ENCODE results near the gene SCN2A.
"Not testable (repeated sequence)": the region's sequence is repeated elsewhere in the genome, so short reads cannot be mapped to it uniquely, and the experiment has no call there.

Gene SCN2A

GRCh38 chr2:165391791-165392190, 152.6 kb downstream of the SCN2A start:
- no peaks in the 10 kb centered on the region for H3K9me3 ChIP-seq (ENCODE audit: control insufficient read depth, insufficient read depth, low read length)
- H3K36me3 ChIP-seq (ENCODE audit: insufficient read depth, low read length): no peaks in the 10 kb centered on the region
- H3K9ac ChIP-seq (ENCODE audit: low read depth, low read length): no peak overlapping the region
- no peaks in the 10 kb centered on the region for H3K4me1 ChIP-seq (ENCODE audit: insufficient read depth, low read length)

- not testable (repeated sequence) for H3K9ac ChIP-seq (ENCODE audit: low read depth, low read length)
Observed at GRCh38 chr2:165398603-165399002, 159.4 kb downstream of the SCN2A start.

GRCh38 chr2:165401285-165401852, 162.2 kb downstream of the SCN2A start:
- Histone ChIP-seq H3K9me3 (ENCODE audit: control insufficient read depth, insufficient read depth, low read length) (no peaks in the 10 kb centered on the region), H3K4me1 (ENCODE audit: insufficient read depth, low read length) (peaks cover 6% of the 10 kb centered on the region), H3K9ac (ENCODE audit: low read depth, low read length) (no peak overlapping the region), H3K36me3 (ENCODE audit: insufficient read depth, low read length) (no peaks in the 10 kb centered on the region)

More at GRCh38 chr2:165398603-165399002, 159.4 kb downstream of the SCN2A start:
- not testable (repeated sequence) for H3K4me1 ChIP-seq (ENCODE audit: insufficient read depth, low read length); H3K36me3 ChIP-seq (ENCODE audit: insufficient read depth, low read length); H3K9me3 ChIP-seq (ENCODE audit: control insufficient read depth, insufficient read depth, low read length)

GRCh38 chr2:165402162-165402561, 162.9 kb downstream of the SCN2A start:
- no peaks in the 10 kb centered on the region for H3K36me3 ChIP-seq (ENCODE audit: insufficient read depth, low read length)
- H3K9me3 ChIP-seq (ENCODE audit: control insufficient read depth, insufficient read depth, low read length): no peaks in the 10 kb centered on the region
- H3K4me1 ChIP-seq (ENCODE audit: insufficient read depth, low read length): peaks cover 9% of the 10 kb centered on the region
- H3K9ac ChIP-seq (ENCODE audit: low read depth, low read length): no peak overlapping the region

- H3K9me3 ChIP-seq (ENCODE audit: control insufficient read depth, insufficient read depth, low read length): no peaks in the 10 kb centered on the region; the same call in none of the 2 replicates
- H3K36me3 ChIP-seq (ENCODE audit: insufficient read depth, low read length): no peaks in the 10 kb centered on the region
- H3K4me1 ChIP-seq (ENCODE audit: insufficient read depth, low read length): peaks cover 9% of the 10 kb centered on the region
- H3K9ac ChIP-seq (ENCODE audit: low read depth, low read length): no peak overlapping the region
Observed at GRCh38 chr2:165406173-165406572, 167.0 kb downstream of the SCN2A start.

- Histone ChIP-seq H3K9ac (ENCODE audit: low read depth, low read length) (no peak overlapping the region), H3K36me3 (ENCODE audit: insufficient read depth, low read length) (no peaks in the 10 kb centered on the region), H3K9me3 (ENCODE audit: control insufficient read depth, insufficient read depth, low read length) (no peaks in the 10 kb centered on the region; the same call in none of the 2 replicates), H3K4me1 (ENCODE audit: insufficient read depth, low read length) (peaks cover 6% of the 10 kb centered on the region)
Observed at GRCh38 chr2:165407466-165407865, 168.3 kb downstream of the SCN2A start.

GRCh38 chr2:165408186-165408585, 169.0 kb downstream of the SCN2A start:
- Histone ChIP-seq H3K4me1 (ENCODE audit: insufficient read depth, low read length) (peaks cover 6% of the 10 kb centered on the region), H3K9me3 (ENCODE audit: control insufficient read depth, insufficient read depth, low read length) (no peaks in the 10 kb centered on the region; the same call in none of the 2 replicates), H3K36me3 (ENCODE audit: insufficient read depth, low read length) (no peaks in the 10 kb centered on the region), H3K9ac (ENCODE audit: low read depth, low read length) (no peak overlapping the region)

GRCh38 chr2:165410276-165410675, 171.1 kb downstream of the SCN2A start:
- Histone ChIP-seq H3K9me3 (ENCODE audit: control insufficient read depth, insufficient read depth, low read length) (no peaks in the 10 kb centered on the region; the same call in none of the 2 replicates), H3K36me3 (ENCODE audit: insufficient read depth, low read length) (no peaks in the 10 kb centered on the region), H3K4me1 (ENCODE audit: insufficient read depth, low read length) (peaks cover 6% of the 10 kb centered on the region), H3K9ac (ENCODE audit: low read depth, low read length) (no peak overlapping the region)

- H3K9ac ChIP-seq (ENCODE audit: low read depth, low read length): no peak overlapping the region
- no peaks in the 10 kb centered on the region; the same call in 1 of the 2 replicates for H3K9me3 ChIP-seq (ENCODE audit: control insufficient read depth, insufficient read depth, low read length)
- no peaks in the 10 kb centered on the region for H3K4me1 ChIP-seq (ENCODE audit: insufficient read depth, low read length)
- no peaks in the 10 kb centered on the region for H3K36me3 ChIP-seq (ENCODE audit: insufficient read depth, low read length)
Observed at GRCh38 chr2:165414187-165414586, 175.0 kb downstream of the SCN2A start.

GRCh38 chr2:165417009-165417408, 177.8 kb downstream of the SCN2A start:
- Histone ChIP-seq H3K36me3 (ENCODE audit: insufficient read depth, low read length) (no peaks in the 10 kb centered on the region), H3K4me1 (ENCODE audit: insufficient read depth, low read length) (no peaks in the 10 kb centered on the region), H3K9me3 (ENCODE audit: control insufficient read depth, insufficient read depth, low read length) (peaks cover 8% of the 10 kb centered on the region), H3K9ac (ENCODE audit: low read depth, low read length) (no peak overlapping the region; the same call in 1 of the 2 replicates)

GRCh38 chr2:165420231-165420630, 181.0 kb downstream of the SCN2A start:
- H3K9ac ChIP-seq (ENCODE audit: low read depth, low read length): no peak overlapping the region
- H3K36me3 ChIP-seq (ENCODE audit: insufficient read depth, low read length): no peaks in the 10 kb centered on the region
- H3K4me1 ChIP-seq (ENCODE audit: insufficient read depth, low read length): no peaks in the 10 kb centered on the region

GRCh38 chr2:165423081-165423480, 183.9 kb downstream of the SCN2A start:
- H3K4me1 ChIP-seq (ENCODE audit: insufficient read depth, low read length): no peaks in the 10 kb centered on the region
- H3K36me3 ChIP-seq (ENCODE audit: insufficient read depth, low read length): no peaks in the 10 kb centered on the region; the same call in 1 of the 2 replicates
- H3K9ac ChIP-seq (ENCODE audit: low read depth, low read length): no peak overlapping the region
- H3K9me3 ChIP-seq (ENCODE audit: control insufficient read depth, insufficient read depth, low read length): peaks cover 24% of the 10 kb centered on the region

More at GRCh38 chr2:165420231-165420630, 181.0 kb downstream of the SCN2A start:
- H3K9me3 ChIP-seq (ENCODE audit: control insufficient read depth, insufficient read depth, low read length): peaks cover 21% of the 10 kb centered on the region

- no peaks in the 10 kb centered on the region for H3K4me1 ChIP-seq (ENCODE audit: insufficient read depth, low read length)
- H3K9me3 ChIP-seq (ENCODE audit: control insufficient read depth, insufficient read depth, low read length): peaks cover 24% of the 10 kb centered on the region
- H3K9ac ChIP-seq (ENCODE audit: low read depth, low read length): no peak overlapping the region
- no peaks in the 10 kb centered on the region; the same call in 1 of the 2 replicates for H3K36me3 ChIP-seq (ENCODE audit: insufficient read depth, low read length)
Observed at GRCh38 chr2:165425556-165425955, 186.3 kb downstream of the SCN2A start.

- H3K36me3 ChIP-seq (ENCODE audit: insufficient read depth, low read length): no peaks in the 10 kb centered on the region; the same call in 1 of the 2 replicates
- peaks cover 3% of the 10 kb centered on the region; the same call in 1 of the 2 replicates for H3K4me1 ChIP-seq (ENCODE audit: insufficient read depth, low read length)
- peaks cover 12% of the 10 kb centered on the region for H3K9me3 ChIP-seq (ENCODE audit: control insufficient read depth, insufficient read depth, low read length)
- H3K9ac ChIP-seq (ENCODE audit: low read depth, low read length): no peak overlapping the region
Observed at GRCh38 chr2:165427686-165428085, 188.5 kb downstream of the SCN2A start.

- no peaks in the 10 kb centered on the region; the same call in 1 of the 2 replicates for H3K36me3 ChIP-seq (ENCODE audit: insufficient read depth, low read length)
- H3K9me3 ChIP-seq (ENCODE audit: control insufficient read depth, insufficient read depth, low read length): peaks cover 6% of the 10 kb centered on the region
- peaks cover 6% of the 10 kb centered on the region; the same call in 1 of the 2 replicates for H3K4me1 ChIP-seq (ENCODE audit: insufficient read depth, low read length)
- no peak overlapping the region for H3K9ac ChIP-seq (ENCODE audit: low read depth, low read length)
Observed at GRCh38 chr2:165428926-165429325, 189.7 kb downstream of the SCN2A start.
